GM19463 (cell line): Measurements from ENCODE around the gene MIPEP.
"Not testable (repeated sequence)": the region's sequence is repeated elsewhere in the genome, so short reads cannot be mapped to it uniquely, and the experiment has no call there.

ENCODE experiments used
- ATAC-seq: cut with Tn5 transposase; IDR thresholded peaks from one replicate; pipeline ENCODE4 v1.9.1; 2021; ENCODE audit warnings: mild to moderate bottlenecking, moderate library complexity; ENCODE audit not compliant: unreplicated experiment

MIPEP gene

DNA sequence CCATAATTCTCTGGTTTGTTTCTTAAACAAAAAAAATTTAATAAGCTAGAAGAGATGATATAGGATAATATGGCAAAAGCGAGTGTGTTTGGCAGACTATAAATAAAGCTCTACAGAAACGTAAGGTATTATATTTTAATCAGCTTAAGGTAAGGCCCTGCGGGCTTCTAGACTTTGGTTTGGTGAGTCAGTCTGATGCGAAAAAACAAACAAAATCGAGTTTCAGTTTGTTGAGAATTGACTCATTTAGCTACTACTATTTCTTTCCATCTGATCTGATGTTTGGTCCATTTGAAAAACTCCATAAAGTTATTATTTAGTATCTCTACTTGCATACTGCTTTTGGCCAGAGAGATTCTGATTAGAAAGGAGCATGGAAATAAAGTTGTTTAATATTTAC is 138.0 kb downstream of the MIPEP start:
- ATAC-seq, result no peak

- no peak for ATAC-seq
Measured at GRCh38 chr13:23750383-23751121, 138.6 kb downstream of the MIPEP start.

- no peak for ATAC-seq
Measured at GRCh38 chr13:23749288-23749873, 139.8 kb downstream of the MIPEP start.

- no peak for ATAC-seq
Measured at GRCh38 chr13:23748109-23748990, 140.8 kb downstream of the MIPEP start.

GRCh38 chr13:23746141-23746540 is 143.1 kb downstream of the MIPEP start:
- ATAC-seq, result not testable (repeated sequence)

- ATAC-seq, result no peak
Measured at GRCh38 chr13:23744315-23744714, 144.9 kb downstream of the MIPEP start.

GRCh38 chr13:23743278-23744076 is 145.7 kb downstream of the MIPEP start:
- ATAC-seq, result no peak

- no peak for ATAC-seq
Measured at GRCh38 chr13:23741879-23742510, 147.2 kb downstream of the MIPEP start.

DNA sequence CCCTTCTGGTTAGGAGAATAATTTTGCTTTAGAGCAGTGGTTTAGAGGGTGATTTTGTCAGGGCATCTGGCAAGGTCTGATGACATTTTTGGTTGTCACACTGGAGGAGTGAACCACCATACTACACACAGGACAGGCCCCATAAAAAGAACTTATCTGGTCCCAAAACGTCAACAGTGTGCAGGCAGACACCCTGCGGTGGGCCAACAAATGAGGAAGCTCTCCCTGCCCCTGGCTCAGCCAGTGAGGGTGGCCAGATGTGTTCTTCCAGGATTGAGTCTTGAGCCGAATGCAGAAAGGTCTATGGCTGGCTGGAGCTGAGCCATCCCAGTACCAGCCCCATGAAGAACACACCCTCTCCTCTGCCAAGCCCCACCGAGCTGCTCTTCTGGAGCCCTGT is 149.2 kb downstream of the MIPEP start:
- ATAC-seq, result no peak

GRCh38 chr13:23739596-23739995 is 149.6 kb downstream of the MIPEP start:
- no peak for ATAC-seq

GRCh38 chr13:23736541-23736940 is 152.7 kb downstream of the MIPEP start:
- no peak for ATAC-seq

GRCh38 chr13:23735329-23735728 is 153.9 kb downstream of the MIPEP start:
- no peak for ATAC-seq

- ATAC-seq, result no peak
Measured at GRCh38 chr13:23731709-23732108, 157.5 kb downstream of the MIPEP start.

GRCh38 chr13:23730251-23730650 is 158.9 kb downstream of the MIPEP start:
- no peak for ATAC-seq

DNA sequence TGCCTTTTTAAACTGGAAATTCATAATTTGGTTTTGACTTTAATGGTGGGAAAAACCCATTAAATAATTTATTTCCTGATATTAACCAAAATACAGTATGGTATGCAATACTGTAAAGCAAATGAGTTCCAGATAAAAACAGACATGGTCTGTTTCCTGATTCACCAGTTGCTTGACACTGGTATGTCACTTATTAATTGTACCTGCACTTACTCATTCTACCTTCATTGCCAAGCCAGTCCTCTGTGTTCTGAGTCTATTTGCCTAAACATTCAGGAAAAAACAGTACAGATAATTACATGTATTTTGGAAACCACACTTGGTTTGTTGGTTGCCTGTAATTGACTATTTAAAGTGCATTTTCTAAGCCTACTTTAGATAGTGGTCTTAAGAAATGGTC is 159.7 kb downstream of the MIPEP start:
- ATAC-seq, result no peak

- no peak for ATAC-seq
Measured at GRCh38 chr13:23728807-23729206, 160.4 kb downstream of the MIPEP start.

- no peak for ATAC-seq
Measured at GRCh38 chr13:23725922-23726321, 163.3 kb downstream of the MIPEP start.

DNA sequence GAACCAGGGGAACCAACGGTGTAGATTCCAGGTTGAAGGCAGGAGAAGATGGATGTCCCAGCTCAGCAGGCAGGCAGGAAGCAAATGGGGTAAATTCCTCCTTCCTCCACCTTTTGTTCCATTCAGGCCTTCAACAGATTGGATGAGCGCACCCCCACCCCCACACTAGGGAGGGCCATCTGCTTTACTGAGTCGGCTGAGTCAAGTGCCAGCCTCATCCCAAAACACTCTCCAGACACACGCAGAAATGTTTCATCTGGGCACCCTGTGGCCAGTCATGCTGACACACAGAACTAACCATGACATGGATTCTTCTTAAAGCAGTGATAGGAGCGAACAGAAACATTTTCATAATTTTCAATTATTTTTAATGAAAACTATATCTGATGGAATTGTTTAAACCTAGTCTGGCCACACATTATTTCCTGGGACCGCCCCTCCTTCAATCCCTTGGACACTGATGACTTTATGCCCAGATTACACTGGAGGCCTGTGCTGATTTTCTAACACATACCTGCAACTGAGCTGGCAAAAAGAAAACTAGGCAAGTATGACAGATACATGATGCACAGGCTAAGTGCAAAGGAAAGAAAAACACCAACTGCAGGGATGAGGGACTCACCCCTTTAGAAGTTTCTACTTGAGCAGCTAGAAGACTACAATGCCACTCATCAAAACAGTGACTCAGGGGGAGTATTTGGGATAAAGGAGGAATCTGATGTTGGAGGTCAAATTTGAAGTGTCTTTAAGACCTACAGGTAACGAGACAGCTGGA is 164.8 kb downstream of the MIPEP start:
- no peak for ATAC-seq

DNA sequence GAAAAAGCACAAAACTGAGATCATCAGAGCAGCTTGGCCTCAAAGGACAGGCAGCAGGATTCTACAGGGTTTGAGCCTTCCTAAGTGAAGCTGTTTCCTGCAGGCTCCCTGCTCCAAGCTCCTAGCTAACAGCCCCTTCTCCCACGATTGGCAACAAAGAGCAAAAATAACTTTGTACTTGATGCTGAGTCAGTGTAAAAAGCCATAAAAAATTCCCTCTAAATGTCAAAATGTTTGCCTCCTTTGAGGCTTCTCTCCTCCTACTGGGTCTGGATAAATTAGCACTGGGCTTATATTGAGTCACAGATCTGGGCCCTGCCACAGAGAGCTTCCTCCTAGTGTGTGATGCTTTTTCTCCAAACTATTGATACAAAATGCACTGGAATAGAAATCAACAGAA is 165.7 kb downstream of the MIPEP start:
- ATAC-seq, result no peak
